ENCODE results near the gene ERAL1. TPM values are rescaled to one million over a fixed set of nuclear protein-coding genes. Genes with fewer than 3 reads are reported as not detected.

ERAL1 gene
- total RNA-seq, 2 experiments from 2014 or later = 30.8 to 58.0 TPM

GRCh38 chr17:28896491-28896883 is 41.7 kb downstream of the ERAL1 start:
- BruUV-seq (replicated peaks) = no TSS peak
- Histone ChIP-seq H3K9me3 (ENCODE audit: low read length) (no peaks in the 10 kb centered on the region), H2AFZ (ENCODE audit: low read length) (peak overlapping the region; percentile 69; the same call in 1 of the 2 replicates), H4K20me1 (ENCODE audit: insufficient read depth, low read length) (no peaks in the 10 kb centered on the region), H3K4me1 (ENCODE audit: insufficient read depth, low read length, poor library complexity, severe bottlenecking) (peaks cover 72% of the 10 kb centered on the region), H3K4me2 (ENCODE audit: low read length) (peak overlapping the region; percentile 100), H3K9me2 (ENCODE audit: insufficient read depth, low read length) (no peaks in the 10 kb centered on the region), H3K36me3 (ENCODE audit: insufficient read depth, low read length) (peaks cover 33% of the 10 kb centered on the region), H3K4me3 (ENCODE audit: low read depth, low read length, poor library complexity, severe bottlenecking) (peak overlapping the region; percentile 89), H3K79me2 (ENCODE audit: insufficient read depth, low read depth, low read length) (peaks cover 49% of the 10 kb centered on the region), H3K27ac (ENCODE audit: low read depth, low read length, poor library complexity, severe bottlenecking) (peak overlapping the region; percentile 91)
- no peak for DNase-seq (ENCODE audit: low spot score)
- TF ChIP-seq CTCF (conservative IDR thresholded peaks at IDR 0.05; ENCODE audit: low read length) = no peak
- no peak for TF ChIP-seq EZH2phosphoT487 (IDR thresholded peaks at IDR 0.05; ENCODE audit: borderline replicate concordance, low read depth, low read length)
- CTCF ChIA-PET (ENCODE audit: unreplicated experiment) = interaction anchor here (0.6 to 1.6 kb wide), 2 partner anchors 55 to 133 kb away, joined by 3 to 4 read pairs; no protein-coding TSS in a partner anchor
- POLR2A ChIA-PET = interaction anchor here (0.9 kb wide), 1 partner anchor 10 kb away, joined by 5 read pairs; no protein-coding TSS in a partner anchor
- intact Hi-C loops (cut with micrococcal nuclease; ENCODE audit: unreplicated experiment) = loop anchor here (2.0 kb wide), 1 partner anchor 54 kb away; the partner anchor contains the start of gene FAM222B

- intact Hi-C loops (cut with micrococcal nuclease; ENCODE audit: unreplicated experiment) = loop anchor here (2.0 kb wide), 1 partner anchor 54 kb away; the partner anchor contains the start of gene FAM222B
- peaks cover 50% of the 10 kb centered on the region for H3K79me2 ChIP-seq (ENCODE audit: insufficient read depth, low read depth, low read length)
- TF ChIP-seq CTCF (conservative IDR thresholded peaks at IDR 0.05; ENCODE audit: low read length) (peak; percentile 27; the same call in 1 of the 2 replicates), EZH2phosphoT487 (IDR thresholded peaks at IDR 0.05; ENCODE audit: borderline replicate concordance, low read depth, low read length) (no peak)
- no peaks in the 10 kb centered on the region for H3K9me2 ChIP-seq (ENCODE audit: insufficient read depth, low read length)
- CTCF ChIA-PET (ENCODE audit: unreplicated experiment) = interaction anchor here (1.6 kb wide), 1 partner anchor 134 kb away, joined by 4 read pairs; no protein-coding TSS in a partner anchor
- H3K4me3 ChIP-seq (ENCODE audit: low read depth, low read length, poor library complexity, severe bottlenecking) = peak within 1 kb of the TSS; percentile 89
- peak within 1 kb of the TSS; percentile 91 for H3K27ac ChIP-seq (ENCODE audit: low read depth, low read length, poor library complexity, severe bottlenecking)
- POLR2A ChIA-PET = no interaction called here
- H2AFZ ChIP-seq (ENCODE audit: low read length) = peak within 1 kb of the TSS; percentile 69; the same call in 1 of the 2 replicates
- no peaks in the 10 kb centered on the region for H4K20me1 ChIP-seq (ENCODE audit: insufficient read depth, low read length)
- BruUV-seq (replicated peaks) = no TSS peak
- H3K4me2 ChIP-seq (ENCODE audit: low read length) = peak within 1 kb of the TSS; percentile 100
- peak; percentile 75 for DNase-seq (ENCODE audit: low spot score)
- no peaks in the 10 kb centered on the region for H3K9me3 ChIP-seq (ENCODE audit: low read length)
- peaks cover 71% of the 10 kb centered on the region for H3K4me1 ChIP-seq (ENCODE audit: insufficient read depth, low read length, poor library complexity, severe bottlenecking)
- peaks cover 27% of the 10 kb centered on the region for H3K36me3 ChIP-seq (ENCODE audit: insufficient read depth, low read length)
These were observed 42.3 kb downstream of the ERAL1 start, which contains the start of gene FLOT2 for GRCh38 chr17:28896884-28897768. TSS of gene FLOT2 (minus strand) at chr17:28897733. CDS start at chr17:28897574, 159 bp downstream.

Measured in OCI-LY7 (cell line).